NCI-H1436 (cell line): ENCODE data around the gene TDRD9.
"Not testable (repeated sequence)": the region's sequence is repeated elsewhere in the genome, so short reads cannot be mapped to it uniquely, and the experiment has no call there.

ENCODE experiments used
- DNase-seq: peaks from one replicate; lab custom pipeline; 2025; lab: John Stamatoyannopoulos, UW

The TDRD9 gene

GRCh38 chr14:103920981-103921854 lies 7.0 kb upstream of the TDRD9 start:
- peak; percentile 82 for DNase-seq

- DNase-seq = not testable (repeated sequence)
Measured at GRCh38 chr14:103921855-103922200, 6.4 kb upstream of the TDRD9 start.

GRCh38 chr14:103923863-103924262 lies 4.4 kb upstream of the TDRD9 start:
- no peak for DNase-seq

- DNase-seq = no peak
Measured at GRCh38 chr14:103925316-103925715, 2.9 kb upstream of the TDRD9 start.

- DNase-seq = no peak
Measured at GRCh38 chr14:103927566-103927965, 690 bp upstream of the TDRD9 start.

- no peak for DNase-seq
Measured at GRCh38 chr14:103930051-103930604, 1.9 kb downstream of the TDRD9 start.

- DNase-seq = no peak
Measured at GRCh38 chr14:103931422-103931821, 3.2 kb downstream of the TDRD9 start.

GRCh38 chr14:103932791-103933490 lies 4.7 kb downstream of the TDRD9 start:
- DNase-seq = no peak

GRCh38 chr14:103935102-103935501 lies 6.8 kb downstream of the TDRD9 start:
- no peak for DNase-seq

GRCh38 chr14:103941462-103941861 lies 13.2 kb downstream of the TDRD9 start:
- no peak for DNase-seq

GRCh38 chr14:103941973-103942736 lies 13.9 kb downstream of the TDRD9 start, which contains the start of gene RD3L:
TSS of gene RD3L (minus strand) at chr14:103942529. CDS start at chr14:103941695, 834 bp downstream.
- DNase-seq = no peak

- DNase-seq = no peak
Measured at GRCh38 chr14:103943673-103944072, 15.4 kb downstream of the TDRD9 start.

- DNase-seq = no peak
Measured at GRCh38 chr14:103946975-103947374, 18.7 kb downstream of the TDRD9 start.

- DNase-seq = no peak
Measured at GRCh38 chr14:103948442-103948841, 20.2 kb downstream of the TDRD9 start.

GRCh38 chr14:103949131-103949790 lies 21.0 kb downstream of the TDRD9 start:
- no peak for DNase-seq

GRCh38 chr14:103960457-103961055 lies 32.3 kb downstream of the TDRD9 start:
- DNase-seq = no peak

GRCh38 chr14:103961928-103962578 lies 33.8 kb downstream of the TDRD9 start:
- DNase-seq = no peak

- DNase-seq = no peak
Measured at GRCh38 chr14:103966631-103967030, 38.4 kb downstream of the TDRD9 start.

- no peak for DNase-seq
Measured at GRCh38 chr14:103969961-103970360, 41.7 kb downstream of the TDRD9 start.

- no peak for DNase-seq
Measured at GRCh38 chr14:103973354-103973753, 45.1 kb downstream of the TDRD9 start.

- DNase-seq = no peak
Measured at GRCh38 chr14:103974575-103974974, 46.3 kb downstream of the TDRD9 start.
